ENCODE measurements around the gene DLX4. TPM values are rescaled to one million over a fixed set of nuclear protein-coding genes. Genes with fewer than 3 reads are reported as not detected.

DLX4 gene
- total and polyA plus RNA-seq, 2 of the 4 experiments (the other 2 are of a cell fraction) = not detected

DNA sequence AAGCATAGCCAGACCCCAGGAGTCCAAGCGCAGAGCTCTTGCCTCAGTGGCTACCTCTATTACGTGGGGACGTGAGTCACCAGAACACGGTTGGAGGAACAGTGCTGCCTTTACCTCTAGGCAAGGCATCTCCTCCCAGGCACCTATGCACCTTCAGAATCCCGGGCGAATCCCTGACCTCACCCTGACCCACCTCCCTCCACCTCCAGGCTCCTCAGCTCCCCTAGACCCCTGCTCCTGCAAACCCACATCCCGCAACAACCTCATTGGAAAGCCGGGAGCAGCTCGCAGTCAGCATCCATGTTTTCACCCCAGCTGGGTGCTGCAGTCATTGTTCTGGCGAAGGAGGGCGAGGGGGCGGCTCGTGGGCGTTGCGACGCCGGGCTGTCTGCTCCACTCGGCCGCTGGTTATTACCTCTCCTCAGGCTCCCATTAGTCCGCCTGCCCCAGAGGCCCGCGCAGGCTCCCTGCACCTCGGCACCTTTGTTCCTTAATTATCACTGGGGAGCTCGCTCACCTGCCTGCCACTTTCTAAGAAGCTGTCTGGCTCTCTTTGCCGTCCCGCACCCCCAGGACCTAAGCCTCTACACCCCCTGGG, 24.6 kb upstream of the DLX4 start:
- no peak for DNase-seq
- POLR2A ChIA-PET (ENCODE audit: unreplicated experiment) = no interaction called here
- intact Hi-C loops (cut with micrococcal nuclease) = no loop called here
- TF ChIP-seq CHD1 (IDR thresholded peaks at IDR 0.05; ENCODE audit: low read depth, low read length) = no peak
- TF ChIP-seq FOS (IDR thresholded peaks at IDR 0.05; ENCODE audit: low read depth, low read length) = no peak
- TF ChIP-seq NFE2L2 (IDR thresholded peaks at IDR 0.05; ENCODE audit: low read depth, low read length) = no peak
- TF ChIP-seq RCOR1 (IDR thresholded peaks at IDR 0.05; ENCODE audit: insufficient replicate concordance, low read length) = no peak
- TF ChIP-seq, protein P1, sequence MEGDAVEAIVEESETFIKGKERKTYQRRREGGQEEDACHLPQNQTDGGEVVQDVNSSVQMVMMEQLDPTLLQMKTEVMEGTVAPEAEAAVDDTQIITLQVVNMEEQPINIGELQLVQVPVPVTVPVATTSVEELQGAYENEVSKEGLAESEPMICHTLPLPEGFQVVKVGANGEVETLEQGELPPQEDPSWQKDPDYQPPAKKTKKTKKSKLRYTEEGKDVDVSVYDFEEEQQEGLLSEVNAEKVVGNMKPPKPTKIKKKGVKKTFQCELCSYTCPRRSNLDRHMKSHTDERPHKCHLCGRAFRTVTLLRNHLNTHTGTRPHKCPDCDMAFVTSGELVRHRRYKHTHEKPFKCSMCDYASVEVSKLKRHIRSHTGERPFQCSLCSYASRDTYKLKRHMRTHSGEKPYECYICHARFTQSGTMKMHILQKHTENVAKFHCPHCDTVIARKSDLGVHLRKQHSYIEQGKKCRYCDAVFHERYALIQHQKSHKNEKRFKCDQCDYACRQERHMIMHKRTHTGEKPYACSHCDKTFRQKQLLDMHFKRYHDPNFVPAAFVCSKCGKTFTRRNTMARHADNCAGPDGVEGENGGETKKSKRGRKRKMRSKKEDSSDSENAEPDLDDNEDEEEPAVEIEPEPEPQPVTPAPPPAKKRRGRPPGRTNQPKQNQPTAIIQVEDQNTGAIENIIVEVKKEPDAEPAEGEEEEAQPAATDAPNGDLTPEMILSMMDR (conservative IDR thresholded peaks at IDR 0.05; ENCODE audit: low read depth, low read length) = no peak
- no peaks in the 10 kb centered on the region for H3K36me3 ChIP-seq (ENCODE audit: control insufficient read depth, insufficient read depth, low read length)
- BruUV-seq (replicated peaks) = no TSS peak
- H3K79me1 ChIP-seq (ENCODE audit: low read depth in 1 of 2, low read length in 2 of 2) = no peaks in the 10 kb centered on the region
- H3K56ac ChIP-seq (ENCODE audit: extremely low read depth, insufficient read depth, low read length) = no peak overlapping the region
- in situ Hi-C loops (cut with MboI; ENCODE audit: low sequenced_read_pairs) = no loop called here
- H3K27me3 ChIP-seq (ENCODE audit: control insufficient read depth, insufficient read depth, low read length) = peaks cover 86% of the 10 kb centered on the region
- H3K4ac ChIP-seq (ENCODE audit: low read depth, low read length) = no peak overlapping the region
- no peak overlapping the region for H4K8ac ChIP-seq (ENCODE audit: low read depth in 2 of 2, low read length in 2 of 2)
- no peak overlapping the region for H2BK20ac ChIP-seq (ENCODE audit: low read depth, low read length)
- H2BK5ac ChIP-seq (ENCODE audit: low read depth, low read length, poor library complexity, severe bottlenecking) = no peak overlapping the region
- H3K14ac ChIP-seq (replicated peaks; ENCODE audit: low read depth, low read length) = no peak overlapping the region
- no peak overlapping the region for H3K4me2 ChIP-seq (ENCODE audit: low read depth, low read length)
- no peak overlapping the region for H3K23ac ChIP-seq (ENCODE audit: low read depth, low read length)
- no peak for ATAC-seq (ENCODE audit: low read depth)
- H2BK15ac ChIP-seq (ENCODE audit: low read depth, low read length) = no peak overlapping the region
- H3K4me1 ChIP-seq (ENCODE audit: control insufficient read depth, insufficient read depth, low read length) = no peaks in the 10 kb centered on the region
- H2AFZ ChIP-seq (replicated peaks; ENCODE audit: low read length, poor library complexity) = no peak overlapping the region
- H3K9me3 ChIP-seq (ENCODE audit: control insufficient read depth, insufficient read depth, low read length) = no peaks in the 10 kb centered on the region
- no peaks in the 10 kb centered on the region for H4K20me1 ChIP-seq (ENCODE audit: insufficient read depth, low read length)
- CTCF ChIA-PET = no interaction called here
- no peak overlapping the region for H3K18ac ChIP-seq (ENCODE audit: low read depth, low read length)
- dilution Hi-C loops (cut with HindIII; ENCODE audit: low sequenced_read_pairs, unreplicated experiment) = no loop called here
- H2AK5ac ChIP-seq (ENCODE audit: low read depth, low read length) = no peak overlapping the region
- no peak overlapping the region for H3K9ac ChIP-seq (ENCODE audit: low read depth, low read length)
- H2AK9ac ChIP-seq (replicated peaks; ENCODE audit: low read depth, low read length, poor library complexity) = no peak overlapping the region
- 25% methylated on average over 14 of the region's 26 CpGs; no CpG with 5 or more reads in 1 of the 2 experiments for WGBS, 2 experiments (ENCODE audit: extremely low coverage in 2 of 2, insufficient read length in 1 of 2)
- H4K5ac ChIP-seq (ENCODE audit: low read depth, low read length) = no peak overlapping the region
- no peaks in the 10 kb centered on the region for H3K9me1 ChIP-seq (ENCODE audit: insufficient read depth, low read length)
- H4K91ac ChIP-seq (ENCODE audit: insufficient read depth, low read depth, low read length) = no peak overlapping the region
- H3K27ac ChIP-seq (ENCODE audit: insufficient read depth, low read length) = no peak overlapping the region
- H2BK120ac ChIP-seq (ENCODE audit: low read depth, low read length) = no peak overlapping the region
- no peak overlapping the region for H3K4me3 ChIP-seq (ENCODE audit: insufficient read depth, low read depth, low read length)

Data from IMR-90 (cell line).